ENCODE results near the gene RAB3GAP2.
"Not testable (repeated sequence)": the region's sequence is repeated elsewhere in the genome, so short reads cannot be mapped to it uniquely, and the experiment has no call there.

Gene RAB3GAP2

DNA sequence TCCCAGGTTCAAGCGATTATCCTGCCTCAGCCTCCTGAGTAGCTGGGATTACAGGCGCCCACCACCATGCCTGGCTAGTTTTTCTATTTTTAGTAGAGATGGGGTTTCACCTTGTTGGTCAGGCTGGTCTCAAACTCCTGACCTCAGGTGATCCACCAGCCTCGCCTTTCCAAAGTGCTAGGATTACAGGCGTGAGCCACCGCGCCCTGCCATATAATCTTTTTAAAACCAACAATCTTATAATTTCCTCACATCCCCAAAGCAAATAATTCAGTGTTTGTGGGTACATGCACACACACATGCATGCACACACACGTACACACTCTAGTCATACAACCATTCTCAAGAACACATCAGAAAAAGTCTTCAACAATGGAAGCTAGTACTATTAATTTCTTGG lies 113.7 kb downstream of the RAB3GAP2 start:
- not testable (repeated sequence) for DNase-seq (ENCODE audit: extremely low spot score, insufficient read length, low read depth); FAIRE-seq

DNA sequence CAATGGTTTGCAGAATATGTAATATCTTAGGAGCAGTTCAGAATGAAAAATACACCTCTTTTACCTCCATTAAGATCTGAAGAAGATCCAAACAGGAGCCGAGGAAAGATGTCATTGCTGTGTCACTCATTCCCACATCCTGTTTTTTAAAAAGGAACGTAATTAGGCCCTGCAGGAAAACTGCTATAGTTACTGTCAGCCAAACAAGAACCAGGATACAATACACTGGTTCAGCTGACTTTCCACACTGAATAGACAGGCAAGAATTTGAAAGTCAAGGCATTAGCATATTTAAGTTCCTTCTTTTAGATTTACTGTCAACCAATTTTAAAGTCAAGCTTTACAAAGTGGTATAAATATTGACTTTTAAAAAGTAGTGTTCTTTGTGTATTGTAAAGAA lies 114.5 kb downstream of the RAB3GAP2 start:
- DNase-seq (ENCODE audit: extremely low spot score, insufficient read length, low read depth) (no peak), FAIRE-seq (no peak)

DNA sequence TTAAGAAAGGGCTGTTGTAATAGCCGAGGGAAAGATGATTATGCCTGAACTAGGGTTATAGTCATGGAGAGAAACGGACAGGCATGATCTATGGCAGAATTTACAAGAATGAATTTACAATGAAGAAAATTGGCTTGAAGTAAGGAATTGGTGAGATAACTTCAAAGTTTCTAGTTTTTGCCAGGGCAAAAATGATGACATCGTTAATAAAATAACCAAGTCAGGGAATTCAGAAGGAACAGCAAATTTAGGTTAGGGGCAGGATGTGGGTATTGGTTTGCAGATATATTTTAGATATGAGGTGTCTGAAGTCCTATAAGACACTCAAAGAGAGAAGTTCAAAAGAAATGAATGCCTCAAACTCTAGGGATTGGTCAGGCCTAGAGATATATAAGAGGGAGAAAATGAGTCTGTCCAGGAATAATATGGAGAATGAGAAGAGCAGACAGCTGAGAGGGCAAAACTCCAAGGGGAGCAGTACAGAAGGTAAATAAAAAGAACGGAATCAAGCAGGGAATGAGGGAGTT lies 115.6 kb downstream of the RAB3GAP2 start:
- DNase-seq (ENCODE audit: extremely low spot score, insufficient read length, low read depth) = no peak
- FAIRE-seq = no peak

DNA sequence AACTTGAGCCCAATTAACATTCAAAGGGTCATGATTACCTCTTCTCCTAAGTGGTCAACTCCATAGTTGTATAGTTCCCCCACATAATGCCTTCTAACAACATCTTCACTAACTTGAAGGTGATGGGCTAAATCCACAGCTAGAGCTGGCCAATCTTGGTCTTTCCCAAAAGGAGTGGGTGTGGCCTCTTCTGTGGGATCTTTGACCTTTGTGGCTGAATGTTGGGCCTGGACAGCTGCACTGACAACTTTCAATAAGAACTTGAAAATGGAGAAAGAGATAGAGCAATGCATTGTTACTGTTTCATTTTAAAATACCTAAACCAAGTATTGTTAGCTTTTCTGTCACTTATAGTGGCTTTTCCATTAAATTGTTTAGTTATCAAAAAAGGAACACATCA lies 119.1 kb downstream of the RAB3GAP2 start:
- FAIRE-seq = no peak

DNA sequence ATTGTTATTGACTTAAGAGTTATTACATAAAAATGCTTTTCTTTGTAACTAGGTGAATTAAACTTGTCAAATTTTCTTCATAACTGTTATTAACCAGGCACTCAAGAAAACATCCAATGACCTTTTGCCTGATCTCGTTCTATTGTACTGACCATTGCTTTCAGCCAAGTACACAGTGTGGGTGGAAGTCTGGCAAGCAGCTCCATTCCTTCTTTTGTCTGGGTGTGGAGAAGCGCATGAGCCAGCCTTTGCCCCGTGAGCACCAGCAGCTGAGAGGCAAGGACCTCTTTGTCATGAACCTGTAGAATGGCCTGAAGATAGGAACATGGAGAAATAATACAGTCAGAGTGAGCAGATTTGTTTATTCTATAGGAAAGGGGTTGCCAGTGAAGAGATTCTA lies 120.8 kb downstream of the RAB3GAP2 start:
- FAIRE-seq = no peak
- no peak for DNase-seq (ENCODE audit: extremely low spot score, insufficient read length, low read depth)

More for the DNA sequence above, 119.1 kb downstream of the RAB3GAP2 start:
- no peak for DNase-seq (ENCODE audit: extremely low spot score, insufficient read length, low read depth)

DNA sequence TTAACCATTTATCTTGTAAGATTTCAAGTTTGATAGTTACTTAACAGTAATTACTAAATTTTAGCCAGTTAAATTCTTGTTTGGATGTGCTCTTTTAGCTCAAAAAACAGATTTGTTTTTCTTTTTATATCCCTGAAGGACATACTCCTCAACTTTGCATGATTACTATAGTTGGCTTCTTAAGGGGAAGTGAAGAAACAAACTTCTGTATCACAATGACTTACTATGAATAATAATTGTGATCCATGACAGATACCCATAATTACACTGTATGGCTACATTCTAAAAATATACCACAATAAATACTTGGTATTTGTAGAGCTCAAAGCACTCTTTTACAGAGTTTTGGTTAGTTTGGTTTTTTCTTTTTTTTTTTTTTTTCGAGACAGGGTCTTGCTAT lies 122.5 kb downstream of the RAB3GAP2 start:
- FAIRE-seq (no peak), DNase-seq (ENCODE audit: extremely low spot score, insufficient read length, low read depth) (no peak)

DNA sequence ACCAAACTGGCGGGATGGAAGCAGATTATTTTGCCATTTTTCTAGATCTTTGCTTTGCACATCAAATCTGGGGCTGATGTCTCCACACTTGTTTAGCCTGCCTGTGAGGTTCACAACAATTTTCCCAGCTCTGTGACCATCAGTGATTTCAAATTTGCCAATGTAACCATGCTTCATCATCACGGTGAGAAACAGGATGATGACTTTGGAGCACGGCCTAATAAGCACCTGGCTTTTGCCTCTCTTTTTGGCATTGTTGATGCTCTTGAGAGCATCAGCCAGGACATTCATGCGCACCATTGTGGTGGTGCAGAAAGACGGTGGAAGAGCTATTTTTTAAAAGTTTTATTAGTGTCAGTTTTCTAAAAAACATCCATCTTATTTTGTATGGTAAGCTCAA lies 128.2 kb downstream of the RAB3GAP2 start:
- no peak for FAIRE-seq
- no peak for DNase-seq (ENCODE audit: extremely low spot score, insufficient read length, low read depth)

DNA sequence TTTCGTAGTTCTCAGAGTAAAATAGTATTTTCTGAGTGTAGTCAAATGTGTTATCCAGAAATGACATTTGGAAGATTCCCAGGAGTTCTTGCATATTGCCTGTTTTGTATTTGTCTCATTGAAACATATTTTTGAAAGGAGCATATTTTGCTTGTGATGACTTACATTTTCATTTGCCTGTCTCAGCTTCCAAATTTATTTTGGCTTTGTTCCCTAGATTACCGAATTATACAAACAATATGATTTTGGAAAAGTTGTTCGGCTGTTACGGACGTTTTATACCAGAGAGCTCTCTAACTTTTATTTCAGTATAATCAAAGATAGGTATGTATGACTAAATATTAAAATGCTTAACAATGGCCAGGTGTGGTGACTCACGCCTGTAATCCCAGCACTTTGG lies 132.3 kb downstream of the RAB3GAP2 start:
- no peak for DNase-seq (ENCODE audit: extremely low spot score, insufficient read length, low read depth)
- FAIRE-seq = no peak

DNA sequence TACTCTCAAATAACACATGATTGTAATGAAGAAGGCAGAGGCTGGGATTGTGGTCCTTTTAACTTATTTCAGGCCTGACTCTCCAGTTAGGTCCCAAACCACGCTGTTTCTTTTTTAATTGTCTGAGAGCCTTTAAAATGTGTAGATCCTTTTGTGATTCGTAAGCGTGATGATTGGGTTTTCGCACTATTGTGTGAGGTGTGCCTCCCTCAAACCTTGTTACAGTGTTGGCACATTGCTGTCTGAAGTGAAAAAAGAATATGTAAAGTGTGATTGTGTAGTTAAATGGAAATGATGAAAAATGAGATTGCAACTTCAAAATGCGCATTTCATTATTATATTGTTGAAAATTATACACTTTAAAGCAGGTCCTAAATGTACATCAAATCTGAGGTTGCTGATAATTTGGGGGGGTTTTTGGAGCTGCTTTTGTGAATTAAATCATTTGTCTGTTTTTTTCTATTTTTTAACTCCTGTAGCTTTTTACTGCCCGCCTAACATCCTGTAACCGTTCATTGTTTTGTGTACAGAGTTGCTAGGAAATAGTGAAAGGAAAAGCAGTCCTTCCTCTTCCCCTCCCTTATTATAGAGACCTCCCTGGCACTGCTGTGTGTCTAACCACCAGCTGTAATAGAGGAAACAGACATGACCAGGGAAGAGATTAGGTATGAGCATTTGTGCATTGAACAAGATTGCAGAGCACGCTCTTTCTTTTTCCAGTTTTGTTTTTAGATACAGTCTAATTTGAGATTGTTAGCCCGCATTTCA lies 135.1 kb downstream of the RAB3GAP2 start:
- DNase-seq (ENCODE audit: extremely low spot score, insufficient read length, low read depth) (no peak), FAIRE-seq (no peak)

DNA sequence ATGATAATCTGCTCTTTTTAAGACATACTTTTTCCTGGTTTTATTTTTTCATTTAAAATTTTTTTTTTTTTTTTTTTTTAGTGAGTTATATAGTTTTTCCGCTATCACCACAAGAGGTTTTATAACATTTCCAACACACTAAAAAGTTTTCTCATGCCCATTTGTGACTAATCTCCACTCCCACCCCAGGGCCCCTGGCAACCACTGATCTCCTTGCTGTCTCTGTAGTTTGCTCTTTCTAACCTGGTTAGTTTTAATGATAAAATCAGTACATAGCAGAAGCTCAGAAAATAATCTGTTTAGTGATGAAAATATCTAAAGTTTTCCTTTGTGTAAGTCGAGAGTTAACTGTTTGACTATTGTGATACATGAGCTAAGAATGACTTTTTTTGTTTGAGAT lies 136.5 kb downstream of the RAB3GAP2 start:
- no peak for DNase-seq (ENCODE audit: extremely low spot score, insufficient read length, low read depth)
- no peak for FAIRE-seq

DNA sequence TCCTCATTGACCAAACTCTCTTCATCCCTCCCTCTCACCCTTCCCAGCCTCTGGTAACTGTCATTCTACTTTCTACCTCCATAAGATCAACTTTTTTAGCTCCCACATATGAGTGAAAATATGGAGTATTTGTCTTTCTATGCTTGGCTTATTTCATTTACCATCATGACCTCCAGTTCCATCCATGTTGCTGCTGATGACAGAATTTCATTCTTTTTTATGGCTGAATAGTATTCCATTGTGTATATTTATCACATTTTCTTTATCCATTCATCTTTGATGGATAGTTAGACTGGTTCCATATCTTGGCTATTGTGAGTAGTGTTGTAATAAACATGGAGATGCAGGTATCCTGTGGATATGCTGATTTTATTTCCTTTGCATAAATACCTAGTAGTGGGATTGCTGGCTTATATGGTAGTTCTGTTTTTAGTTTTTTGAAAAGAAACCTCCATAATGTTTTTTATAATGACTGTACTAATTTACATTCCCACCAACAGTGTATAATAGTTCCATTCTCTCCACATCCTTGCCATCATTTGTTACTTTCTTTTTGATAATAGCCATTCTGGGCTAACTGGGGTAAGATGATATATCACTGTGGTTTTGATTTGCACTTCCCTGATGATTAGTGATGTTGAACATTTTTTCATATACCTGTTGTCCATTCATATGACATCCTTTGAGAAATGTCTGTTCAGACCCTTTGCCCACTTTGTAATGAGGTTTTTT lies 142.6 kb downstream of the RAB3GAP2 start:
- DNase-seq (ENCODE audit: extremely low spot score, insufficient read length, low read depth) = no peak
- FAIRE-seq = no peak

DNA sequence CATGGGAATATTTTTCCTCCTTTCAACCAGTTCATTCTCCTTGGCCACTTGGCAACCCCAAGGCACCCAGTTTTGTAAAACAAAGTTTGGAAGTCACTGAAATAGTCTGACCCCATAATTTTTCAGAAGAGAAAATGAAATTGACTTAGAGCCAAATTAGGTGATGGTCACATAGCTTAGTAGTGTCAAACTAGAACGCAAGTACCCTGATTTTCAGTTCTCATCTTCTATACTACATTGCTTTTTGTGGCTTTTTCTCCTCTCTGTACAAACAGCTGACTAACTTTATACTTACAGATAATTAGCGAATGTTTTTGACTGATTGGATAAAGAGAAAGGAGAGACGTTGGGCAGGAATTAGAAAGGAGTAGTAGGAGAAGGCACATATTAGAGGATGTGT lies 145.2 kb downstream of the RAB3GAP2 start:
- DNase-seq (ENCODE audit: extremely low spot score, insufficient read length, low read depth) = no peak
- no peak for FAIRE-seq

DNA sequence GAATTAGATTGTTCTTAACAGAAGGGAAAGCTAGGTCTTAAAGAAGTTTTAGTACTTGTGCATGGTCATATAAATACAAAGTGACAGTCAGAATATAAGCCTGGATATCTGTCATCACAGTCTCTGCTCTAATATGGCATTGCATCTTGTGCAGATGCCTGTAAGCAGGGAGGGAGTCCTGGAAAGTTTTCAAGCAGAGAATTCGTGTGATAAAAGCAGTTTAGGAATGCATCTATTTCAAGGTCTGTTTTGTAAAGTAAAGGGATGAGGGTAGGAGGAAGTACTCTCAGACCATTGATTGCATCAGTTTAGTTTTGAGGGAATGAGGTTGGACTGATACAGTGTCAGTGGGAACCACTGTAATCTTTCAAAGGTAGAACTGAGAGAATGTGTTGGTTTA lies 147.7 kb downstream of the RAB3GAP2 start:
- no peak for DNase-seq (ENCODE audit: extremely low spot score, insufficient read length, low read depth)
- no peak for FAIRE-seq

DNA sequence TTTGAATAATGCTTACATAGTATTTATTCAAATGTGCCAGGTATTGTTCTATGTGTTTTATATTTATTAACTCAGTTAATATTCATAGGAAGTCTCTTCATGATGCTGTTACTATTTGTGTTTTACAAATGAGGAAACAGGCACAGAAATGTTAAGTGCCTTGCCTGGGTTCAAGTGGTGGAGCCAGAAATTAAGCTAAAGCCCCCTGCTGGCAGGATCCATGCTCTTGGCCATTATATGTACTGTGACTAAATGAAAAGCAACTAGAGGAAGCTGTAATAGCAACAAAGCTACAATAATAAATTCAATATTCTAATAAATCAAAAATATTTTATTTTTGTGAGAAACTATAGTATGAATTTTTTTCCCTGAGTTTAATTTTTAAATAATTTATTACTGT lies 148.4 kb downstream of the RAB3GAP2 start:
- DNase-seq (ENCODE audit: extremely low spot score, insufficient read length, low read depth) = no peak
- FAIRE-seq = no peak

DNA sequence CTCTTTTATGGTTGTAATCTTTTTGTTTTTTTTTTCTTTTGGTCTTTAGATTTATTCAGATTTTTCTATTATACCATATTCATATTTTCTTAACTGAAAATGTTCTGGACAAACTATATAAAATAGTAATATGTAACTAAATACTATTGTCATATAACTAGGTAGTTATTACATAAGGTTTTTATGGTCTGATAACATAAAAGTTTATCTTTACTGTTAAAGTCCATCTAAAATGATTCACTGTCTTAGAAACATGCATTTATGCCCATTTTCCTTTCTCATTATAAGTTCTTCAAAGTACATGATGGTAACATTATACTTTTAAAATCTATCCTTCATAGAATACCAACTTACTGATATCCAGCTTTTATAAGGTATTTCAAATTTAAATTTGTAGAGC lies 149.2 kb downstream of the RAB3GAP2 start:
- FAIRE-seq (no peak), DNase-seq (ENCODE audit: extremely low spot score, insufficient read length, low read depth) (no peak)

DNA sequence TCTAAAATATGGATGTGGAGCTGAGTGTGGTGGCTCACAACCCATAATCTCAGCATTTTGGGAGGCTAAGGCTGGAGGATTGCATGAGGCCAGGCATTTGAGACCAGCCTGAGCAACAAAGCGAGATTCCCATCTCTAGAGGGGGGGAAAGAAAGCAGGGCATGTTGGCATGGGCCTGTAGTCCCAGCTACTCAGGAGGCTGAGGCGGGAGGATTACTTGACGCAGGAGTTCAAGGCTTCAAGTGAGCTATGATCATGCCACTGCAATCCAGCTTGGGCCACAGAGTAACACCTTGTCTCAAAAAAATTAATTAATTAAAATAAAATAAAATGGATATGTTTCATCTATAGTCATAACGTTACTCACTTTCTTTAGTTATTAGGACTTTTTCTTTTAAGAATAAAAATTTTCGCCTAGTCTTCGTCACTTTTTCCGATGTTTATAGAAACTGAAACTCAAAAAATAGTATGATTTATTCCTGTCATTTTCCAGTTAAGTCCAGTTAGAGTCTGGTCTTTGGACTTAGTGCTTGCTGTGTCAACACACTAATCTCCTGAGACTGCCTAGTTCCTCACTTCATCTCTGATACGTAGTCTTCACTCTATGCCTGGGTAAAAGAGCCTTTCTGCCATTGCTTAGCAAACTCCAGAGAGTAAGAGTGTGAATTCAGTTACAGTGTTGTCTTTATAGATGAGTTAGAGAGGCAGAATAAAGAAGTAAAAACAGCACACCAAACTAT lies 150.3 kb downstream of the RAB3GAP2 start:
- DNase-seq (ENCODE audit: extremely low spot score, insufficient read length, low read depth) (no peak), FAIRE-seq (no peak)

DNA sequence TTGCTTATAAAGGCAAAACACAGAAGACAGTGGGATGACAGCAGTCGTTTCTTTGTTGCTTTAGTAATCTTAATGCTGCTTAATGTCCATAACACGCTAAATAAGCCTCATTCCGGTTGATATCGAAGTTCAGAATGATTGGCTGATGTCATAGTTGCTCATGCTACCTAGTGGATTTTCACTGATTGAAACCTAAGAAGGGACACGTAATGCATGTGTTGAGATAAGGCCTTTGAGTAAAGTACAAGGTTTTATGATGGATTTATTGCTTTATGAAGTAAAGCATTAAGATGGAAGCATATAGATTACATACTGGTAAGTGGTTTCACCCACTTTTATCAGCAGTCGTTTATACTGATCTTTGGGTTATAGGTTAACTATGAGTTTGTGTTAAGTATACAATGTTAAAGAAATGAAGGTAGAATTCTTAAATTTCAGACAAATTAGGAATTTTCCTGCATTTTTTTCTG lies 153.2 kb downstream of the RAB3GAP2 start:
- DNase-seq (ENCODE audit: extremely low spot score, insufficient read length, low read depth) (no peak), FAIRE-seq (no peak)

DNA sequence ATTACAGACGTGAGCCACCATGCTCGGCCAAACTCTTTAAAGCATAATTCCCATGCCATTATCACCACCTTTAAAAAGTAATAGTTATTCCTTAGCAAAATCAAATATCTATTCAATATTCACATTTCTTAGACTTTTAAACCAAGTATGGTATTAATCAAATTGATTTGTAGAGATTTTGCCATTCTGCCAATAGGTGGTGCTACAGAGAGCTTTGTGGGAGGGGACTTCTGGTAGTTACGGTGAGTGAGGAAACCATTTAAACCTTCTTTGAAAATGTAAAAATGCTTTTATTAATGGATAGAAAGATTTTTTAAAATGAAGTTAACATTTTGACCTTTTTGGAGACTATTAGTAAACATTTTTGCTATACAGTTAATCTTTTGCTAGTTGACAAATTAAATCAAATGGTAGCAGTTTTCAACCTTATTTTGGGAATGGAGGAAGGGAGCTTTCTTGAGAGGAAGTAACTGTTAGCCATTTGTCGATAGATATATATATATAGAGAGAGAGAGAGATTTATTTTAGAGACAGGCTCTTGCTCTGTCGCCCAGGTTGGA lies 159.0 kb downstream of the RAB3GAP2 start:
- FAIRE-seq (peak; percentile 63), DNase-seq (ENCODE audit: extremely low spot score, insufficient read length, low read depth) (no peak)

DNA sequence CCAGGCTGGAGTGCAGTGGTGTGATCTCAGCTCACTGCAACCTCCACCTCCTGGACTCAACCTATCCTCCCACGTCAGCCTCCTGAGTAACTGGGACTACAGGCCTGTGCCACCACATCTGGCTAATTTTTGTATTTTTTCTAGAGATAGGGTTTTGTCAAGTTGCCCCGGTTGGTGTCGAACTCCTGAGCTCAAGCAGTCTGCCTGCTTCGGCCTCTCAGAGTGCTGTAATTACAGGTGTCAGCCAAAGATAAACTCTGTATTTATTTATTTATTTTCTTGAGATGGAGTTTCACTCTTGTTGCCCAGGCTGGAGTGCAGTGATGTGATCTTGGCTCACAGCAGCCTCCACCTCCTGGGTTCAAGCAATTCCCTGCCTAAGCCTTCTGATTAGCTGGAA lies 159.7 kb downstream of the RAB3GAP2 start:
- not testable (repeated sequence) for DNase-seq (ENCODE audit: extremely low spot score, insufficient read length, low read depth); FAIRE-seq

DNA sequence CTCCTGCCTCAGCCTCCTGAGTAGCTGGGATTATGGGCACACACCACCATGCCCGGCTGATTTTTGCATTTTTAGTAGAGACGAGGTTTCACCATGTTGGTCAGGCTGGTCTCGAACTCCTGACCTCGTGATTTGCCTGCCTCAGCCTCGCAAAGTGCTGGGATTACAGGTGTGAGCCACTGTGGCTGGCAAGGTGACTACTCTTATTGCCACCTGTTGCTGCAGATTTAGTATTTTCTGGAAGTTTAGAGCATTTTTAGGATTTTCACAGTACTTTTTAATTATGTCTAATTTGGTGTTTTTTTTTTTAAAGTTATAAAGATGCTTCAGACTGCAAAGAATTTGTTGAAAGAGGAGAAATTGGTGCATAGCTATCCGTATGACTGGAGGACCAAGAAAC lies 161.8 kb downstream of the RAB3GAP2 start:
- not testable (repeated sequence) for DNase-seq (ENCODE audit: extremely low spot score, insufficient read length, low read depth); FAIRE-seq

All from GM18507 (cell line).